ENCODE results near the gene COL11A2. TPM values are rescaled to one million over a fixed set of nuclear protein-coding genes. Genes with fewer than 3 reads are reported as not detected.

COL11A2 gene
- total RNA-seq, 1 donor from 2014 or later: 10.0 TPM

DNA sequence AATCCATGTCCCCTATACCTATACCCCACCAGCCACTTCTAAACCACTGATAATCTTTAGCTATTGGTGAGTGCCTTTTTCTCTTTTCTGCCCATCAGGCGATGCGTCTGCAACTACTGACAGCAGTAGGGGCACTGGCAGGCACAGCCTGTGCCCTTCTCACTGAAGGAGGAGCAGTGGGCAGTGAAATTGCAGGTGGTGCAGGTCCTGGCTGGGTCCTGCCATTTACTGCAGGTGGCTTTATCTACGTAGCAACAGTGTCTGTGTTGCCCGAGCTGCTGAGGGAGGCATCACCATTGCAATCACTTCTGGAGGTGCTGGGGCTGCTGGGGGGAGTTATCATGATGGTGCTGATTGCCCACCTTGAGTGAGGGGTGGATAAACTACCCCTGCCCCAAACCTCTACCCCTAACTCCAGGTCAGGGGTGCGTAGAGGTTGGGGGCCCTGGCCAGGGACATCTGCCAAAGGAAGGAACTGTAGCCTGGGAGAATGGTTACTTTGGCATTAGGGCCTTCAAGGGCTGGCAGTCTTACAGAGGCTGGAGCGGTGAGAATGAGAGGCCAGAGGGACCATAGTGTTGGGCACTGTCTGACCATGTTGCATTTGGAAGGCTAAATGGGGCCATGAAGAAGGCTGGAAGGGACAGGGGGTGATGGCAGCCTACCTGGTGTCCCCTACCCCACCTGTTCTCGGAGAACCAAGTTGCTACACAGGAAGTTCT is 11.3 kb upstream of the COL11A2 start:
- H3K4me1 Mint-ChIP-seq (ENCODE audit: low read depth): peaks cover 74% of the 10 kb centered on the region
- H3K4me3 Mint-ChIP-seq (ENCODE audit: unreplicated experiment): peak overlapping the region; percentile 99
- H3K9me3 Mint-ChIP-seq (ENCODE audit: low read depth): no peaks in the 10 kb centered on the region
- H3K27me3 Mint-ChIP-seq (ENCODE audit: low read depth): no peaks in the 10 kb centered on the region
- H3K36me3 Mint-ChIP-seq (ENCODE audit: low read depth): peaks cover 26% of the 10 kb centered on the region
- H3K27ac Mint-ChIP-seq (ENCODE audit: unreplicated experiment): peak overlapping the region; percentile 100
- DNase-seq (ENCODE audit: low spot score): no peak
- TF ChIP-seq CTCF (IDR thresholded peaks at IDR 0.05): no peak

DNA sequence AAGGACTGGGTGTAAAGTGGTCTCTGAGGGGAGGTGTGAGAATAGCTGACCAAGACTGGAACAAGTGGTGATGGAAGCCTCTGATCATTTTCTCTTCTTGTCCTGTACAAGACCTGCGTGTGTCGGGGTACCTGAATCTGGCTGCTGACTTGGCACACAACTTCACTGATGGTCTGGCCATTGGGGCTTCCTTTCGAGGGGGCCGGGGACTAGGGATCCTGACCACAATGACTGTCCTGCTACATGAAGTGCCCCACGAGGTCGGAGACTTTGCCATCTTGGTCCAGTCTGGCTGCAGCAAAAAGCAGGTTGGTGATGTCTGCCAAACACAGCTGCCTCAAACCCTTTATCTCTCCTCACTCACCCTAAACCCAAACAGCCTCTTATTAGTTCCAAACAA is 10.5 kb upstream of the COL11A2 start:
- Mint-ChIP-seq H3K4me1 (ENCODE audit: low read depth) (peaks cover 81% of the 10 kb centered on the region), H3K36me3 (ENCODE audit: low read depth) (peaks cover 26% of the 10 kb centered on the region), H3K4me3 (ENCODE audit: unreplicated experiment) (peak overlapping the region; percentile 99), H3K9me3 (ENCODE audit: low read depth) (no peaks in the 10 kb centered on the region), H3K27ac (ENCODE audit: unreplicated experiment) (peak overlapping the region; percentile 100), H3K27me3 (ENCODE audit: low read depth) (no peaks in the 10 kb centered on the region)
- TF ChIP-seq CTCF (IDR thresholded peaks at IDR 0.05): no peak
- DNase-seq (ENCODE audit: low spot score): no peak

DNA sequence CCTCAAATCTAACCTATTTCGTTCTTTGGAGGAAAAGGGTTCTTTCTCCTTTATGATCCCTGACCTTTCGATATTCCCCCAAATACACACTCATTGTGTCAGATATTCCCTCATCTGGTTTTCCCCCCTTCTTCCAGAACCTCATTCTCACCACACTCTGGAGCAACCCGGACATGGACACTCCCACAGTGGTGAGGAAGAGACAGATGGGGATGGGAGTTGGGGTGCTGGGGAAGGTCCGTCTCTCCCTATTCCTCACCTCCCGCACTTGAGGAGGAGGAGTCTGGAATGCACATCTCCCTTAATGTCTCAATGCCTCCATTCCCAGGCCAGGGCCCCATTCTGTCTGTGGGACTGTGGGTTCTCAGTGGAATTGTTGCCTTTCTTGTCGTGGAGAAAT is 9.7 kb upstream of the COL11A2 start:
- DNase-seq (ENCODE audit: low spot score): no peak
- Mint-ChIP-seq H3K27me3 (ENCODE audit: low read depth) (no peaks in the 10 kb centered on the region), H3K27ac (ENCODE audit: unreplicated experiment) (peak overlapping the region; percentile 100), H3K4me3 (ENCODE audit: unreplicated experiment) (peak overlapping the region; percentile 99), H3K9me3 (ENCODE audit: low read depth) (no peaks in the 10 kb centered on the region), H3K4me1 (ENCODE audit: low read depth) (peaks cover 82% of the 10 kb centered on the region), H3K36me3 (ENCODE audit: low read depth) (peaks cover 26% of the 10 kb centered on the region)
- TF ChIP-seq CTCF (IDR thresholded peaks at IDR 0.05): no peak

GRCh38 chr6:33201147-33201545 is 8.9 kb upstream of the COL11A2 start:
- no peaks in the 10 kb centered on the region for H3K9me3 Mint-ChIP-seq (ENCODE audit: low read depth)
- peaks cover 29% of the 10 kb centered on the region for H3K36me3 Mint-ChIP-seq (ENCODE audit: low read depth)
- no peak for DNase-seq (ENCODE audit: low spot score)
- H3K4me1 Mint-ChIP-seq (ENCODE audit: low read depth): peaks cover 74% of the 10 kb centered on the region
- H3K4me3 Mint-ChIP-seq (ENCODE audit: unreplicated experiment): peak overlapping the region; percentile 99
- peak overlapping the region; percentile 100 for H3K27ac Mint-ChIP-seq (ENCODE audit: unreplicated experiment)
- peak; percentile 22 for TF ChIP-seq CTCF (IDR thresholded peaks at IDR 0.05)
- H3K27me3 Mint-ChIP-seq (ENCODE audit: low read depth): no peaks in the 10 kb centered on the region

- peaks cover 68% of the 10 kb centered on the region for H3K4me1 Mint-ChIP-seq (ENCODE audit: low read depth)
- peaks cover 34% of the 10 kb centered on the region for H3K36me3 Mint-ChIP-seq (ENCODE audit: low read depth)
Observed at GRCh38 chr6:33200219-33201146, 8.2 kb upstream of the COL11A2 start, which contains the start of the genes RXRB and SLC39A7. Gene RXRB (minus strand): TSS chr6:33200665. CDS start chr6:33200476, 189 bp downstream. Gene SLC39A7 (plus strand): TSS chr6:33200867. CDS start chr6:33201246, 379 bp downstream.

More at GRCh38 chr6:33200219-33201146, 8.2 kb upstream of the COL11A2 start, which contains the start of the genes RXRB and SLC39A7:
- H3K9me3 Mint-ChIP-seq (ENCODE audit: low read depth): no peaks in the 10 kb centered on the region
- H3K27me3 Mint-ChIP-seq (ENCODE audit: low read depth): no peaks in the 10 kb centered on the region
- H3K4me3 Mint-ChIP-seq (ENCODE audit: unreplicated experiment): peak within 1 kb of the TSS; percentile 99
- DNase-seq (ENCODE audit: low spot score): peak; percentile 99
- H3K27ac Mint-ChIP-seq (ENCODE audit: unreplicated experiment): peak within 1 kb of the TSS; percentile 100
- peak; percentile 5 for TF ChIP-seq CTCF (IDR thresholded peaks at IDR 0.05)
